ENCODE results near the gene NFIA.

GRCh38 chr1:61293197-61293596 lies 210.8 kb downstream of the NFIA start:
- no peak for TF ChIP-seq EZH2 (IDR thresholded peaks at IDR 0.05)
- TF ChIP-seq POLR2AphosphoS5 (IDR thresholded peaks at IDR 0.05; ENCODE audit: borderline replicate concordance, low read depth, low read length), result no peak
- TF ChIP-seq FOXP2 (optimal IDR thresholded peaks at IDR 0.05; ENCODE audit: control extremely low read depth, extremely low read length, insufficient read depth), result no peak
